GM18861 (cell line): ENCODE data around the gene NDUFS5.
"Not testable (repeated sequence)": the region's sequence is repeated elsewhere in the genome, so short reads cannot be mapped to it uniquely, and the experiment has no call there.

ENCODE experiments used
- ATAC-seq: cut with Tn5 transposase; IDR thresholded peaks from one replicate; pipeline ENCODE4 v1.9.1; 2021; ENCODE audit not compliant: unreplicated experiment

Gene NDUFS5

GRCh38 chr1:39014956-39015355, 11.2 kb upstream of the NDUFS5 start:
- not testable (repeated sequence) for ATAC-seq

- no peak for ATAC-seq
These were observed 9.5 kb upstream of the NDUFS5 start for GRCh38 chr1:39016604-39017171.

GRCh38 chr1:39017266-39017665, 8.9 kb upstream of the NDUFS5 start:
- no peak for ATAC-seq

- not testable (repeated sequence) for ATAC-seq
These were observed 5.7 kb upstream of the NDUFS5 start for GRCh38 chr1:39020494-39020893.

- ATAC-seq, result no peak
These were observed 4.7 kb upstream of the NDUFS5 start for GRCh38 chr1:39021426-39021825.

- ATAC-seq, result no peak
These were observed 3.0 kb upstream of the NDUFS5 start for GRCh38 chr1:39023140-39023539.

- no peak for ATAC-seq
These were observed 837 bp downstream of the NDUFS5 start for GRCh38 chr1:39026866-39027507.

- ATAC-seq, result no peak
These were observed 8.0 kb downstream of the NDUFS5 start for GRCh38 chr1:39034114-39034654.

GRCh38 chr1:39036678-39037077, 10.5 kb downstream of the NDUFS5 start:
- ATAC-seq, result no peak

- ATAC-seq, result no peak
These were observed 17.4 kb downstream of the NDUFS5 start for GRCh38 chr1:39043513-39043912.

- ATAC-seq, result no peak
These were observed 18.6 kb downstream of the NDUFS5 start for GRCh38 chr1:39044762-39045161.

GRCh38 chr1:39045231-39045630, 19.1 kb downstream of the NDUFS5 start:
- ATAC-seq, result no peak

GRCh38 chr1:39046613-39047210, 20.6 kb downstream of the NDUFS5 start:
- no peak for ATAC-seq

- no peak for ATAC-seq
These were observed 21.5 kb downstream of the NDUFS5 start for GRCh38 chr1:39047374-39048229.

- ATAC-seq, result no peak
These were observed 22.7 kb downstream of the NDUFS5 start for GRCh38 chr1:39048745-39049370.

GRCh38 chr1:39050001-39050400, 23.9 kb downstream of the NDUFS5 start:
- no peak for ATAC-seq

GRCh38 chr1:39051193-39051850, 25.2 kb downstream of the NDUFS5 start:
- ATAC-seq, result not testable (repeated sequence)

- ATAC-seq, result no peak
These were observed 25.8 kb downstream of the NDUFS5 start for GRCh38 chr1:39051956-39052355.

- ATAC-seq, result not testable (repeated sequence)
These were observed 29.1 kb downstream of the NDUFS5 start for GRCh38 chr1:39055213-39055710.

GRCh38 chr1:39061516-39061915, 35.4 kb downstream of the NDUFS5 start:
- not testable (repeated sequence) for ATAC-seq
